Muscle of arm (tissue), 12 donors: Measurements from ENCODE around the gene GLRA2. TPM values are rescaled to one million over a fixed set of nuclear protein-coding genes. Genes with fewer than 3 reads are reported as not detected.

ENCODE experiments used
- DNase-seq: peaks from one replicate; pipeline ENCODE4 v3.0.0-alpha.2; 2013
- polyA plus RNA-seq, 12 donors: library from polyadenylated mRNA; unstranded; fragments of 120-200 nt; gene quantifications; one replicate each; pipeline ENCODE4 v1.2.1, GENCODE V29; 2013; ENCODE audit not compliant: insufficient read length in 12 of 12

The GLRA2 gene
- polyA plus RNA-seq, 12 donors, result 0.07 to 0.41 (median 0.30) TPM; not detected in 4

DNA sequence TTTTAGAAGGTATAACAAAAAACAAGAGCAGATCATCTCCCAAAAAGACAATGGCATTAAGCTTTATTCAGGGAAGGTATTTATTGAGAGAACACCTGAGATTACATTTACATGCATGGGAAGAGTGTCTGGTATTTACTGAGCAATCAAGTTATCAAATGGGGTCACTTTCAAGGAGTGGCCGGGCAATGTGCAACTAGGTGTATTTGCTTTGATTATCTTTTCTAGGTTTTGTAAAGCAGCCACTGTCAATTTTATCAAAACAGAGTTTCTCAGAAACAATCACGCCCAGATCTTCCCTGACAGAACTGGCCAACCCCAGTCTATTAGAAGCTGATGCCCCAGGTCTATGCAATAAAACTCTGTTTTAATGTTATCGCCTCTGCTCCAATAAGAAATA is 169.5 kb downstream of the GLRA2 start:
- no peak for DNase-seq

DNA sequence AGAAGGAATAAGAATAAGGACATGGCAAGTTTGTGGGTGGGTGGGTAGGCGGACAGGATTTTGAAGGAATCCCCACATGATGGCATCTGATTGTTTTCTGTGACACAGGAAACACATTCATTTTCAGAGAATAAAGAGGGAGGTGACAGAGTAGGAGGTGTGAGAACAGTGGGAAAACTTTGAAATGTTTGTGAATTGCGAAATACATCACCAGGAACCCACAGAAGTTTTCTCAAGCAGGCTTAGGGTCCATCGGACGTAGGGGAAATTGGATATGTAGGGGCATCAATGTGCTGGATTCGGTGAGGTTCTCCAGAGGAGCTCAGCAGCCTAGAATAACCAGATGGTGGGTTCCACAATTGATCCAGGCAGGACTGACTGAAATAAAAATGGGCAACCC is 171.6 kb downstream of the GLRA2 start:
- no peak for DNase-seq

DNA sequence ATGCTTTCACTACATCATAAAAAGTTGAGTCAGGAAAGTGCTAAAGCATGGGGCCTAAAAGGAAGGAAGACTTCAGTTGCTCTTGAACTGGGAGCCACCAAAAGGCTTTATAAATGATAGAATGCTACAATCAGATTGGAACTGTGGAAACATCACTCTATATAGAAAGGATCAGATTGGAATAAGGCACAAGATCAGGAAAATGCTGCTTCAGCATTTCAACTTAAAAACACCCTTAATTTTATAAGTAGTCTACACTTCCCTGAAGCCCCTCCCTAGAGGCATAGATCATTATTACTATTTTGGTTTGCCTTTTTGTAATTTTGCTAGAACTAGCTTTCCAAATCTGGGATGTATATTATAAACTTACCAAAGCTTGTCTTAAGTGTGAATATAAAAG is 172.8 kb downstream of the GLRA2 start:
- no peak for DNase-seq

DNA sequence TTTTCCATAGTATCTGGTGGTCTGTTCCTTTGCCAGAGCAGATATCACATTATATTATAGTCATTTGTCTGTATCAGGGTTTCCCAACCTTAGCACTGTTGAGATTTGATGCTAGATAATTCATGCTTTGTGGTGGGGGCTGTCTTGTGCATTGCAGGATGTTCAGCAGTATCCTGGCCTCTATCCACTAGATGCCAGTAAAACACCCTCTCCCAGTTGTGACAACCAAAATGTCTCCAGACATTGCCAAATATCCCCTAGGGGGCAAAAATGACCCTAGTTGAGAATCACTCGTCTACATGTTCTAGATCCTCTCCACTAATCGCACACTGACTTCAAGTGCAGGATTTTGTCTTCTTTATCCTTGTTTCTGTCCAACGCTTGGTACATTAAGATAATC is 182.8 kb downstream of the GLRA2 start:
- no peak for DNase-seq

DNA sequence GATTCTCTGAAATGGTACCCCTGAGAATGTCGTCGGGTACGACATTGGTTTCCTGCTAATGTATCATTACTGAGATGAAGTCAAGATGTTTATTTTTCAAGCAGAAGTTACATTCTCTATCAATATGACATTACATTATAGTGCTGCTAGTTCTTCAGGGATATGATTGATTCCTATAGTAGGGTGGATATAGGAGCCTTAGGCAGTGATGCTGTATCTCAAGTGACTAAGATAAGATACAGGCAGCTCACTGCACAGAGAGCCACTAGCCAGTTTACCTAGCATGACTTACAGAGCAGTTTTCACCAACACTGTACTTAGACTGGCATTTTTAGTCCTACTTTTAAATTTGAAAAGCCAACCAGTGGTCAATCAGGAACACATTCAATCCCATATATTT is 188.6 kb downstream of the GLRA2 start:
- DNase-seq, result no peak

DNA sequence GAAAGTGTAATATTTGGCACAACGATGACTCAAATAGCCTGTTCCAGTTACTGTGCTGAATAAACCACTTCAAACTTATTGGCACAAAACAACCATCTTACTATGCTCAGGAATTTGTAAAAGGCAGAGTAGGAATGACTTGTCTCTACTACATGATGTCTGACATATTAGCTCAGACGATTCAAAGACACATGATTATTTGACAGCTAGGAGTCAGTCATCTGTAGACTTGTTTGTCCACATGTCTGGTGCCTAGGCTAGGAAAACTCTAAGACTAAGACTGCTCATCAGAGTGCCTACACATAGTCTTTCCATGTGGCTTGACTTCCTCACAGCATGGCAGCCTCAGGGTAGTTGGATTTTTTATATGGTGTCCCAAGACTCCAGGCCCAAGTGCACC is 189.1 kb downstream of the GLRA2 start:
- DNase-seq, result no peak

DNA sequence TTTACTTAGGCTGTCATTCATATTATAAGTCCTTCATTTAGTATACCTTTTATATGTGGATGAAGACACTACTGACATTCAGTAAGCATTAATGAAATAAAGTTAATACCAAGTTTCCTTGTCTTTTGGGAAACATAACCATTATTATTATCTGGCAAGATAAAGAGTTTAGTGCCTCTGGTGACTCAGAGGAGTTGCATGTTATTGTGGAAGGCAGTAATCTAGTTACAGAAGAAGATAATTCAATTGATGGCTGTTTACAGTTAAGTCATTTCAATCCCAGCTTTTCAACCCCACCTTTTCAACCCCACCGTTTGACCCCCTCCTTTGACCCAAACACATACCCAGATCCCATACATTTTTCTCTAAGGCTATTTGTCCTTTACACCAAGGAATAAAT is 199.7 kb downstream of the GLRA2 start:
- no peak for DNase-seq

DNA sequence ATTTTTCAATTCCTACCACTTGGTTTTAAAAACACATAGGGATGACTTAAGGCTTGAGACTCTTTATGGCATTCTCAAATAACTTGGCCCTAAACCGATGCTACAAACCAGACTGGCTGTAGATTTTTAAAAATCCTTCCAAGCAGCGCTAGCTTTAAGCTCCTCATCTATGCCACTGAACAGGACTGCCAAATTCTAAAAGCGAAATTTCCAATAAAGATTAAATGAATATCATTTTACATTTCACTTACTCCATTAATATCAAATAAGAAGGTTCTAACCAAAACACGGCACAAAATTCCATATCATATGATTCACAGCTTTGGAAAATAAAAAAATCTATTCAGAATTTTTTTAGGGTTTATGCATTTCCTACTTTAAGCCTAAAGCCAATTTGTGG is 209.3 kb downstream of the GLRA2 start:
- DNase-seq, result no peak

DNA sequence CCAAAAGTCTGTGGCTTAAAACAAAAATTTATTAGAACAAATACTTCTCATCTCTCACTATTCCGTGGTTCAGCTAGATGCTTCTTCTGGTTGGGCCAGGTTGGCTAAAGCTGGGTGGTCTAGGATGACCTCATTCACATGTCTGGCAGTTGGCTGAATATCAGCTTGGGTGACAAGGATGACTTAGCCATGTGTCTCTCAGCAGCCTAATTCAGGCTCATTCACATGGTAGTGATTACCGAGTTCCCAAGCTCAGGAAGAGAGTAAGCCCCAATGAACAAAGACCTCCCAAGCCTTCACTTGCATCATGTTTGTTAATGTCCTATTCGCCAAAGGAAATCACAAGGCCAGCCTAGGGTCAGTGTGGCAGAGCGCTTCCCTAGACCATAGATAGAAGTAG is 224.1 kb downstream of the GLRA2 start:
- no peak for DNase-seq

DNA sequence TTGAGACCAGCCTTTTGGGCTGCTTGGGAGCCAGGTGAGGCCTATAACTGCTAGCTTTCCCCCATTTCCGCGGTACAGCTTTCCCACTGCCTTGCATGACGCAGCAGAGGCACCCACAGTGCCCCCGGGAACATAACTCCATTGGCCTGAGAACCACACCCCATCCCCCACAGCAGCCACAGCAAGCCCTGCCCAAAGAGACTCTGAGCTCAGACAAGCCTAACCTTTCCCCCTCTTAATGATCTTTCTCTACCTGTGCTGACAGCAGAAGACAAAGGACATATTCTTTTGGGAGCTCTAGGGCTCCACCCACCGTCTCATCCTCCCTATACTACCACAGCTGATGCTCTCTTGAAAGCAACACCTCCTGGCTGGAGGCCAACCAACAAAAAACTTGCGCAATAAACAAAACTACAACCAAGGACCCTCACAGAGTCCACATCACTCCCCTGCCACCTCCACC is 228.7 kb downstream of the GLRA2 start:
- no peak for DNase-seq

DNA sequence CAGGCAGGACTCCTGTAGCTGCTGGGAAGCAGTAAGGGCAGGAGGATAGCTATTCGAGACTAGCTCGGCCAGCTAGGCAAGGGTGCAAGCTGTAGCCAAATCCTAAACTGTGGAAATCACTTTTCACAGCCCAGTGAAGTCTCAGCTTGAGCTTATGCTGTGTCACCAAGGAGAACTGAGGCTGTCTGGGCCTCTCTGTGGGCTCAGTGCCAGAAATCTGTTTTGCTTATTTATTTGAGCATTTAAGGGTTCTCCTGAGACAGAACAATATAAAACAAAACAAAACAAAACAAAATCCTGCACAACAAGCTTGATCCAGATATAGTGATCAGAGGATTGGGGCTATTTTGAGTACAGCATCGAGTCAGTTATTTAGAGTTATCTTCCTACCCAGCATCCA is 246.1 kb downstream of the GLRA2 start:
- peak; percentile 43 for DNase-seq

DNA sequence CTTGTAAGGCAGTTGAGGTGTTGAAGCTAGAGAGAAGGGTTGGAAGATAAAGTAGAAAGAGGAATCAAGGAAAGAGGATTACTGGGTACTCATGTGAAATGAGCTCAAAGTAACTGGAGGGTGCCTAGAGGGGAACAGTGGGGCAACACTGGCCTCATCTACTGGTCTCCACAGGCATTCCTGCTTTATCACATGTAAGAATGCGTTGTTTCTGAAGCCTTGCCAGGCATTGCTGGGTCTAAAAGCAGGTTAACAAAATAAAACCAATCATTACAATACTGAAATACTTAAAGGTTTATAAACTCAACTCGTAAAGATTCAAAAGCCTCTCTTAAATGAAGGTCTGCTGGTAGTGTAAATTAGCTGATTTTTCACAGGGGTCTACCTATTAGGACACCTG is 247.6 kb downstream of the GLRA2 start:
- DNase-seq, result no peak

DNA sequence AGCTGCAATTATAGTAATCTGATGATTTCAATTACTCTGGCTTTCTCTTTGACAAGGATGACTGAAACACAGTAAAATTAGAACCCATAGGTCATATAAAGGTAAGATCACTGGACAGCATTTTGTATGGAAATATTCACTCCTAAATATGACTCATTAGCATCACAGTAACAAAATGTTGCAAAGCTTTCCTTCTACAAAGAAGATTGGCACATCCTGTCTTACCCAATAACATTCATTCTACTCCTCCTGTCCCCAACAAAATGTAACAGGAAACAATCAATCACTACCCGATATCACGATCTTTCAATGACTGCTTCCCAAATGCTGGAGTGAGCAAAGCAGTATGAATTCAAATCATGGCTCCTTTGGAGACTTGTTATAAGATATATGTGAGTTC is 248.2 kb downstream of the GLRA2 start:
- no peak for DNase-seq

DNA sequence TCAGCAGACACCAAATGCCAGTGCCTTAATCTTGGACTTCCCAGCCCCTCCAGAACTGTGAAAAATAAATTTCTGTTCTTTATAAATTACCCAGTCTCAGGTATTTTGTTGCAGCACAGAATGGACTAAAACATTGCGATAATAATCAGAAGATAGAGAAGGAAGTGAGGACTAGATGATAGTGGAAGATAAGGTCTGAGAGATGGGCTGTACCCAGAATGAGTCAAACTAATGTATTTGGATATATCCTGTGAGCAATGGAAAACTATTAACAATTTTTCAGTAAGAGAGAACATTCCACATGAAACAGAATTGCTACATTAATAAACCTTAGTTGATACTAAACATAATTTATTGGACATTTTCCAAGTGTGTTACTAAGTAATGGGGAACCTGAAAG is 250.2 kb downstream of the GLRA2 start:
- DNase-seq, result no peak
